ENCODE results near the gene SORCS2.

Gene SORCS2

DNA sequence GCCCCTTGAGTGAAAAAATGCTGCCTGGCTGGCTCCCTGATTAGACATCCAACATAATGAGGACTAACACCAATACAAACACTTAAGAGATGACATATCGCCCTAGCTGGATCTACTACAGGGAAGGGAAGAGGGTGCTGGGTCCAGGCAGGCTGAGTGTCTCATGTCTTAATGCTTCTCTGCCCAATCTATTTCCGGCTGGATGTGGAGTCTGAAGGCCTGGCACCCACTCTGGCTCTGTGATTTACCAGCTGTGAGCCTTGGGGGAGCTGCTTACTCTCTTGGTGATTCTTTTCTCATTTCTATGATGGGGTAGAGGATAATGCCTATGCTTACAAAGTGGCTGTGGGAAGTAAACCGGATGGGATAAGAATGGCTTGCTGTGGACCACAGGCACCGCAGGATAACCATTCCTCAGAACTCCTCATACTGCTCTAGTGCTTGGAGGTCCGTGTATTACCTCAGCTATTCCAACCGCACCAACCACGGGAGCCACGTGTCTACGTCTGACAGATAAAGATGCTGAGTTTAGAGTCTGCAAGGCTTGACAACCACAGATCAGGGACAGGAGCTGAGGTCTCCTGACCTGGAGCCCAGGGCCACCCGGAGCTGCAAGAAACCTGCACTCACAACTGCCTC is 585.7 kb downstream of the SORCS2 start:
- DNase-seq (ENCODE audit: low read depth): no peak

GRCh38 chr4:7778510-7779431 is 586.4 kb downstream of the SORCS2 start:
- no peak for DNase-seq (ENCODE audit: low read depth)

DNA sequence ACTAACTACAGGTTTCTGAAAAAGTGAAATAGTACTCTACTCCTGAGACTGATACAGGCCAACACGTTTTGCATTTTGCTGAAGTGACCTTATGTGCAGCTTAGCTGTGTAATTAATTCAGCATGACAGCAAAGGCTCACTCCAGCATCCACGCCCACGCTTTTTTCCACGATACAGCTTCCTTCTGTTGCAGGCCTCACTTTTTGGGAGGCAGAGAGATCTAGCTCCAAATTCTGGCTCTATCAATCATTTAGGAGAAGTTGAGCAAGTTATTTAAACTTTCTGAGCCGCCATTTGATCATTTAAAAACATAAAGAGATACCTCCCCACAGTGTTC is 587.1 kb downstream of the SORCS2 start:
- no peak for DNase-seq (ENCODE audit: low read depth)

DNA sequence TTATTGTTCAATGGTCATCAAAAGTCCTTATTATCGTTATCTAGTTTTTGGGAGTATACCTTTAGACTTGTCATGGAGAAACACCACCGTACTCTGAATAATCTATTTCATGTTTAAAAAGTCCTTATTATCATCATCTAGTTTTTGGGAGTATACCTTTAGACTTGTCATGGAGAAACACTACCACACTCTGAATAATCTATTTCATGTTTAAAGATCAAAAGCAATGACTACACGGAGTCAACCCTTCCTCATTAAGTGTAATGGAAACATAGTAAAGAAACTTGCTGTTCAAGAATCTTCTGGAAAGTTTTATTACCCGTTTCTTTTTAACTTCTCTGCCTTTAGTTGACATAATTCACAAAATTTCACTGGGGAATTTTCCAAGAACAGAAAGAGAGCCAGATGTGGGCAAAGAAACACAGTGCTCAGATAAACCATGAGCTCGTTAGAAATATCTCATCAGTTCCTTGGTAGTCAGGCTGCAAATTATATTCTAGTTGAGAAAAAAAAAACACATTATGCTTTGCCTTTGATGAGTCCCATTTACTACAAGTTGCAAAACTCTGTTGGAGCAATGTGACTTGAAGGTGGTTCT is 588.5 kb downstream of the SORCS2 start:
- no peak for DNase-seq (ENCODE audit: low read depth)

DNA sequence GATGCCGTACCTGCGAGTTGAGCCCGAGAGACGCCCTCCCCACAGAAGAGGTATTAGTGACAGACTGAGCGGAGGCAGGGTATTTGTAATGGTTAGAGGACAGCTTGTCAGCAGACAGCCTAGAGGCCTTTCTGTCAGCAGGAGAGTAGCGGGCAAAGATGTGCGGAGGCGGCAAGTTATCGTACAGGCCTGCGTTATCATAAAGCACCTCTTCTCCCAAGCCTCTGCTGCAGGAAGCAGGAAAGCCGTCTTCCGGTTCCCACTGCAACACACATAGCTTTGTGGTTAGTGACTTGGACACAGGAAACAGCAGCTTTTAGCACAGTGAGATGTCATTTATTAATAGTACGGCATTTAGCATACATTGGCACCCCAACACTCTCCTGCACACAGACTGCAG is 589.0 kb downstream of the SORCS2 start:
- no peak for DNase-seq (ENCODE audit: low read depth)

DNA sequence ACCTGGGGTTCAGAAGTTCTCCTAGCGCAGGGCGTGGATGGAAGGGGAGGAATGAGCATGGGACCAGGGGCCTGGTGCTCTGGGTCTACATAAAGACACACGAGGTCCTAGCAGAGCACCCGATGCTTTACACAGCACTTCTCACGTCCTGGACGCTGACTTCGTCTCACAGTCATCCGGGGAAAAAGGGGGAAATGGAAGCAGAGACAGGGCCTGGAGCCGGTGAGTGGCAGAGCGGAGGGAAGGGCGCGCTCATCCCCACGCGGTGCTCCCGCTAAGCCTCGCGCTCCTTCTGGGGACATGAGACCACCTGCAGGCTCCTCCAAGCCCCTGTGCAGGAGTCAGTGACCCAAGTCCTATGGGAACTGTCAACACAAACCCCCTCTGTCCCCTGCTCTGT is 589.7 kb downstream of the SORCS2 start:
- DNase-seq (ENCODE audit: low read depth): no peak

DNA sequence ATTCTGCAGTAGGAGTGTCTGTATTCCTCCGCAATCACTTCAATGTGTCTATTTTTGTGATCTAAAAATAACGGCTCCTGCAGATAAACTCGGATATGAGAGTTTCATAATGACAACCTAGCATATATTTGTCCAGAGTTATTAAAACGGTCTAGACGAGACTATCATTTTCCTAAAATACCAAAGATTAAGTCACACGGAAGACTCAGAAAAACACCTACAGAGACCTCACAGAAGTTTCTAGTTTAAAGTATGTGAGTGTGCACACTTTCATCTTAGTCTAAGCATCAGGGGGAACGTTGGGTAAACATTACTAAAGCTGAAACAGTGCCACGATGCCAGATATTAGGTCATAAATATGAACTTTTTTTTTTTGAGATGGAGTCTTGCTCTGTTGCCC is 590.4 kb downstream of the SORCS2 start:
- DNase-seq (ENCODE audit: low read depth): no peak

GRCh38 chr4:7783541-7783940 is 591.2 kb downstream of the SORCS2 start:
- DNase-seq (ENCODE audit: low read depth): no peak

GRCh38 chr4:7784131-7784870 is 592.0 kb downstream of the SORCS2 start:
- no peak for DNase-seq (ENCODE audit: low read depth)

GRCh38 chr4:7785017-7785416 is 592.7 kb downstream of the SORCS2 start:
- DNase-seq (ENCODE audit: low read depth): no peak

GRCh38 chr4:7786040-7786439 is 593.7 kb downstream of the SORCS2 start:
- no peak for DNase-seq (ENCODE audit: low read depth)

- DNase-seq (ENCODE audit: low read depth): no peak
Measured at GRCh38 chr4:7786517-7786916, 594.2 kb downstream of the SORCS2 start.

DNA sequence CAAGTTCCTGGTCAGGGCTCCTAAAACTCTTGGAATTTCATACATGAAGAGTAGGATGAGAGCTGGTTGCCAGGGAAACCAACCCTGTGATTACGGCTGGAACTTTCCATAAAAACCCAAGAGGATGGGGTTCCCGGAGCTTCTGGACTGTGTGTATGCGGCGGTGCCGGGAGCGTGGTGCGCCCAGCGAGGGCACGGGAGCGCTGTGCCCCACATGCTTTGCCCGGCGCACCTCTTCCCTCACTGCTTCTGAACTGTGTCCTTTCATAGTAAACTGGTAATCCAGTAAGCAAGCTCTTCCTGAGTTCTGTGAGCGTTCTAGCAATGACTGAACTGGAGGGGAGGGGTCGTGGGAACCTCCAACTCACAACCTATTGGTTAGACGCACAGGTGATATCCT is 594.7 kb downstream of the SORCS2 start:
- DNase-seq (ENCODE audit: low read depth): no peak

DNA sequence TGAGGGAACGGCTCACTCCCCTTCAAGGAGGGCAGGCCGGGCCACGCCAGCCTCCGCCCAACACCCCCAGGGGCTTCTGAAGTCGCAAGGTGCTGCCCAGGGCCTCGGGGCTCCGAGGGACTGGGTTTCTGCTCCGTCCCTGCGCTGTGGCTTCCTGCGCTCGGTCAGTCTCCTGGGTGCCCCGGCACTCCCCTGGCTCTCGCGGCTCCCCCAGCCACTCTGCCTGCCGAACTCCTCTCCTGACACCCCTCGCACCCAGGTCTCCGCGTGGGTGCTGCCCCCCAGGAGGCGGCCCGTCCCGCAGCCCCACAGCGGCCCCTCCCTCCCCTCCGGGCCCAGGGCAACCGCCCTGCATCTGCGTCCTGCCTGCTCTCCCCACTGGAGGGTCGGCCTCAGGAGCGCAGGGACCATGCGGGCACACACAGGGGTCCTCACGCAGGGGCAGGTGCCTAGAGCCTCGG is 595.4 kb downstream of the SORCS2 start:
- no peak for DNase-seq (ENCODE audit: low read depth)

DNA sequence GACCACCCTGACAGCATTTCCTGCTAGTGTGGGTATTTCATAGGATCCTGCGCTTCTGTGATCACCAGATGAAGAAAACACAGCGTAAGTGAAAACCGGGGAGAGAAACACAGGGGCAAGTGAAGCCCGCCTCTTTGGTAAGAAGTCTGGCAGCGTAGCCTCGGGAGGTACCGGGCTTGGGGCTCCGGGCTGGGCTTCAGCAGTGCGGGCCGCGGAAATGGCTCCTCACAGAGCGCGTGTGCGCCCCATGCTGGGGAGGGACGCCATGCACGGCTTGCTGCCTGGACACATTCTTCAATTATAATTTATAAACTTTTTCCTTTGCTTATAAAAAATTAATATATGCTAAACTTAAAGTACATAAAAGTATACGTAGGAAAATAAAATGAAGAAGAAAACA is 595.9 kb downstream of the SORCS2 start:
- no peak for DNase-seq (ENCODE audit: low read depth)

GRCh38 chr4:7788694-7789425 is 596.5 kb downstream of the SORCS2 start:
- no peak for DNase-seq (ENCODE audit: low read depth)

- no peak for DNase-seq (ENCODE audit: low read depth)
Measured at GRCh38 chr4:7790023-7790422, 597.7 kb downstream of the SORCS2 start.

DNA sequence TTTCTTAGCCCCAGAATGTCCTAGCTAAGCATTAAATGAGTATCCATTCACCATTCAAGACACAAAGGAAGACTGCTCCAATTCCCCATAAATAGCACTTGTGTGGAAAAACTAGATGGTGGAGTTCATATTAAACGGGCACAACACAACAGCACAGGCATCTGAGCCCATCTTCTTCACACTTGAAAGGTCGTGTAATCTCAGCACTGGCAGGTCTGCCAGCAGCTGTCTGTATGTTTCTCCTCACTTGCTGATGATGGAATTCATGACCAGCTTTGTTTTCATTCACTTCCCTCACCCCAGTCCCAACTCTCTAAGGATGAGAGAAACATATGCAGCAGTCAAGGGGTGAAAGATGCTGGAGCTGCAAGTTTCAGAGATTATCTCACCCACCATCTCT is 598.7 kb downstream of the SORCS2 start:
- DNase-seq (ENCODE audit: low read depth): no peak
